Measurements from ENCODE around the gene PHACTR1.

- TF ChIP-seq POLR2A (IDR thresholded peaks at IDR 0.05; ENCODE audit: low read length) = no peak
- TF ChIP-seq GATA1 (IDR thresholded peaks at IDR 0.05; ENCODE audit: low read depth, low read length) = no peak
These were observed 486.6 kb downstream of the PHACTR1 start for GRCh38 chr6:13203145-13203544.
